Measurements from ENCODE around the gene TRIM52. TPM values are rescaled to one million over a fixed set of nuclear protein-coding genes. Genes with fewer than 3 reads are reported as not detected.

TRIM52 gene
- total RNA-seq, 1 experiment from 2014 or later, result 7.6 TPM

DNA sequence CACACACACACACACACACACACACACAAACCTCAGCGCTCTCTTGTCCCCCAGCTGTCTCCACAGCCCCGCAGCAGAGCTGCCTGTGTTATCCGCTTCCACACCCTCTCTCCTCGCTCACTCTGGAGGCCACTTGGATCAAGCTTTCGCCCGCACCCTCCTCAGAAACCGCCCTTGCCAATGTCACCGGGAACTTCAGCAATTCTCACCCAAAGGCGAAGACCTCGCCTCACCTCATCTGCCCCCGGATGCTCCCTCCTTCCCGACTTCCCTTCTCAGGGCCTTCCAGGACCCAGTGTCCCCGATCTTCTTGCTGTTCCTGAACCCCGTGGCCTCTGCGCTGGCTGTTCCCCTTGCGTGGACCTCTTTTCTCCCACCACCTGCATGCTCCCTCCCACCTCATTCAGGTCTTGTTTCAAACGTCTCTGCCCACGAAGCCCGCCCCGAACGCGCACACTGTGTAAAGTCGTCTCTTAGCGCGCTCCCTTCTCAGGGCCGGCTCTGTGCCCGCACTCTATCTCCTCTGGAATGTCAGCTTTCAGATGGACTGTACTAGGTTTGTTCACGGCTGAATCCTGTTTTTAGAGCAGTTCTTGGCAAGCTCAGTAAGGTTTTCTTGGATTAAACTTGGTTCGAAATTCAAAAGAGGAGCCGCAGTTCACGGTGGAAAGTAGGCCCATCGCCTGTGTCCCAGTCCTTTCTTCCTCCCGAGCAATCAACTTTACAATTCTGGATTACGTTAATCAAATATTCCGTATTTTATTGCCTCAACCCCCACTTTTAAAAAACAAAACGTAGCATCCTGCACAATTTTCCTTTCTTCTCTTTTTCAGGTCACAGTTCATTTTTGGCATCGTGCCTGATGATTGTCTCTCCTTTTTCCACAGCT, 54.9 kb downstream of the TRIM52 start (continued):
- no peak for TF ChIP-seq TCF7L2 (IDR thresholded peaks at IDR 0.05; ENCODE audit: borderline replicate concordance, extremely low read depth, insufficient read depth, insufficient read length)
- no peak for TF ChIP-seq POLR2AphosphoS5 (IDR thresholded peaks at IDR 0.05; ENCODE audit: low read depth, low read length)
- no peak for TF ChIP-seq JUND (IDR thresholded peaks at IDR 0.05)

Small RNA genes lying within 50 kb of the gene (microRNA-seq; reads per million reads assigned to microRNA genes)
- gene MIR4638 (ENCODE audit: borderline number of aligned reads), result not detected

Other genes starting within 250 kb of the TRIM52 start
- 11.7 TPM for gene BTNL9, start 220.9 kb downstream of the TRIM52 start, total RNA-seq (2021; ENCODE audit: unreplicated experiment)
- gene OR2V1, start 130.0 kb downstream of the TRIM52 start, total RNA-seq (2021; ENCODE audit: unreplicated experiment), result not detected
- not detected for gene OR2V2, start 113.6 kb downstream of the TRIM52 start, total RNA-seq (2021; ENCODE audit: unreplicated experiment)
- gene TRIM7, start 55.9 kb downstream of the TRIM52 start, total RNA-seq (2021; ENCODE audit: unreplicated experiment), result 30.2 TPM
- 51.8 TPM for gene TRIM41, start 37.9 kb downstream of the TRIM52 start, total RNA-seq (2021; ENCODE audit: unreplicated experiment)
- 2,432 TPM for gene RACK1, start 17.2 kb downstream of the TRIM52 start, total RNA-seq (2021; ENCODE audit: unreplicated experiment)
- not detected for gene OR4F3, start 106.1 kb upstream of the TRIM52 start, total RNA-seq (2021; ENCODE audit: unreplicated experiment)